ENCODE results near the gene ZC3HAV1. TPM values are rescaled to one million over a fixed set of nuclear protein-coding genes. Genes with fewer than 3 reads are reported as not detected.

Gene ZC3HAV1
- total and polyA plus RNA-seq, 9 of the 15 experiments (the other 6 are each of a cell fraction or from before 2014, with no cell fraction given): 11.9 to 40.5 (median 23.9) TPM

DNA sequence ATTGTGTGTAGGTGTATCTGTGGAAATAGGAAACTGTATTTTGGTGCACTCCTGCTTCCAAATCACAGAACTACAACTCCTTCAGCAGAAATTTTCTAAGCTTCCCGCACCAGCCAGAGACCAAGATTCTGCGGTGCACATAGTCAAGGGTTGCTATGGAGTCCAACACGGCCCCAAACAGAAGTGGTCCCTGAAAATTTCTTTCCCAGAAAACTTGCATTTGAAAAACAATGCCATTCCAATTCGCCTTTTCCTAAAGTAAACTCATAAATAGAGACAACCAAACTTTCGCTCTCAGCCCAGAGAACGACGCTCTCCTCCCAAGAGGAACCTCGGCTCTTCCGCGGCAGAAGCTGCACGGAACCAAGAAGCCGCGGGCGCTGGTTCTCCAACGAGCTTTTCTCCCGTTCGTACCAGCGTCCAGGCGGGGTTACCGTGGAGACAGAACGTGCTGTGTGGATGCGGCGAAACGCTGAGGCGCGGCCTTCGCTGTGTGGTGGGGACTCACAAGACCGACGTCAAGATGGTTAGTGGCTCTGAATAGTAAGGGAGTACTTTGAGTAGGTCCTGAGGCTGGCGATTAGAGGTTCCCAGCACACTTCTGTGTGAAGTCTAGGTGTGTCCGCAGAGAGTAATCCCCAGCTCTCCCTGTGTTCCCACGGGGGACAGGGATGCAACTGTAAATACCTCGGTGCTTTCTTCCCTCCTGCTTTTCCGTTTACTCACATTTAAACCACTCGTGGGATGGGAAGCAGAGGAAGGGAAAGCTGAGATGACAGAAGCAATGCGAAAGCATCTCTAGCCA, 24.0 kb upstream of the ZC3HAV1 start (continued):
- TF ChIP-seq, protein P1, sequence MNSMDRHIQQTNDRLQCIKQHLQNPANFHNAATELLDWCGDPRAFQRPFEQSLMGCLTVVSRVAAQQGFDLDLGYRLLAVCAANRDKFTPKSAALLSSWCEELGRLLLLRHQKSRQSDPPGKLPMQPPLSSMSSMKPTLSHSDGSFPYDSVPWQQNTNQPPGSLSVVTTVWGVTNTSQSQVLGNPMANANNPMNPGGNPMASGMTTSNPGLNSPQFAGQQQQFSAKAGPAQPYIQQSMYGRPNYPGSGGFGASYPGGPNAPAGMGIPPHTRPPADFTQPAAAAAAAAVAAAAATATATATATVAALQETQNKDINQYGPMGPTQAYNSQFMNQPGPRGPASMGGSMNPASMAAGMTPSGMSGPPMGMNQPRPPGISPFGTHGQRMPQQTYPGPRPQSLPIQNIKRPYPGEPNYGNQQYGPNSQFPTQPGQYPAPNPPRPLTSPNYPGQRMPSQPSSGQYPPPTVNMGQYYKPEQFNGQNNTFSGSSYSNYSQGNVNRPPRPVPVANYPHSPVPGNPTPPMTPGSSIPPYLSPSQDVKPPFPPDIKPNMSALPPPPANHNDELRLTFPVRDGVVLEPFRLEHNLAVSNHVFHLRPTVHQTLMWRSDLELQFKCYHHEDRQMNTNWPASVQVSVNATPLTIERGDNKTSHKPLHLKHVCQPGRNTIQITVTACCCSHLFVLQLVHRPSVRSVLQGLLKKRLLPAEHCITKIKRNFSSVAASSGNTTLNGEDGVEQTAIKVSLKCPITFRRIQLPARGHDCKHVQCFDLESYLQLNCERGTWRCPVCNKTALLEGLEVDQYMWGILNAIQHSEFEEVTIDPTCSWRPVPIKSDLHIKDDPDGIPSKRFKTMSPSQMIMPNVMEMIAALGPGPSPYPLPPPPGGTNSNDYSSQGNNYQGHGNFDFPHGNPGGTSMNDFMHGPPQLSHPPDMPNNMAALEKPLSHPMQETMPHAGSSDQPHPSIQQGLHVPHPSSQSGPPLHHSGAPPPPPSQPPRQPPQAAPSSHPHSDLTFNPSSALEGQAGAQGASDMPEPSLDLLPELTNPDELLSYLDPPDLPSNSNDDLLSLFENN (IDR thresholded peaks at IDR 0.05; ENCODE audit: low read depth in 2 of 2, low read length in 2 of 2): peak in 1 of 2 experiments; percentile 58; a peak in 2 of 4 replicates
- TF ChIP-seq SRSF7 (optimal IDR thresholded peaks at IDR 0.05; ENCODE audit: low read depth, low read length): no peak
- TF ChIP-seq POLR2A (conservative IDR thresholded peaks at IDR 0.05): peak; percentile 82
- TF ChIP-seq FUS (optimal IDR thresholded peaks at IDR 0.05; ENCODE audit: low read depth, low read length): no peak
- TF ChIP-seq ZKSCAN1 (IDR thresholded peaks at IDR 0.05; ENCODE audit: low read depth, low read length): peak; percentile 77
- TF ChIP-seq JUN (IDR thresholded peaks at IDR 0.05; ENCODE audit: borderline replicate concordance, low read depth, low read length): peak; percentile 83; the same call in 1 of the 2 replicates
- peak; percentile 88; the same call in 1 of the 2 replicates for TF ChIP-seq JUN (CRISPR knock-in tag; IDR thresholded peaks at IDR 0.05; ENCODE audit: borderline replicate concordance)
- peak; percentile 68 to 96 for TF ChIP-seq MAZ (CRISPR knock-in tag; conservative IDR thresholded peaks at IDR 0.05 in 1 of 2, IDR thresholded peaks at IDR 0.05 in 1 of 2)
- peak; percentile 66; the same call in 1 of the 2 replicates for TF ChIP-seq MEF2D (tag; conservative IDR thresholded peaks at IDR 0.05; ENCODE audit: low read depth)
- TF ChIP-seq, protein P2, sequence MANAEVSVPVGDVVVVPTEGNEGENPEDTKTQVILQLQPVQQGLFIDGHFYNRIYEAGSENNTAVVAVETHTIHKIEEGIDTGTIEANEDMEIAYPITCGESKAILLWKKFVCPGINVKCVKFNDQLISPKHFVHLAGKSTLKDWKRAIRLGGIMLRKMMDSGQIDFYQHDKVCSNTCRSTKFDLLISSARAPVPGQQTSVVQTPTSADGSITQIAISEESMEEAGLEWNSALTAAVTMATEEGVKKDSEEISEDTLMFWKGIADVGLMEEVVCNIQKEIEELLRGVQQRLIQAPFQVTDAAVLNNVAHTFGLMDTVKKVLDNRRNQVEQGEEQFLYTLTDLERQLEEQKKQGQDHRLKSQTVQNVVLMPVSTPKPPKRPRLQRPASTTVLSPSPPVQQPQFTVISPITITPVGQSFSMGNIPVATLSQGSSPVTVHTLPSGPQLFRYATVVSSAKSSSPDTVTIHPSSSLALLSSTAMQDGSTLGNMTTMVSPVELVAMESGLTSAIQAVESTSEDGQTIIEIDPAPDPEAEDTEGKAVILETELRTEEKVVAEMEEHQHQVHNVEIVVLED (CRISPR knock-in tag; IDR thresholded peaks at IDR 0.05): peak; percentile 95
- no peak for TF ChIP-seq ZNF57 (CRISPR knock-in tag; IDR thresholded peaks at IDR 0.05)
- TF ChIP-seq, protein P3, sequence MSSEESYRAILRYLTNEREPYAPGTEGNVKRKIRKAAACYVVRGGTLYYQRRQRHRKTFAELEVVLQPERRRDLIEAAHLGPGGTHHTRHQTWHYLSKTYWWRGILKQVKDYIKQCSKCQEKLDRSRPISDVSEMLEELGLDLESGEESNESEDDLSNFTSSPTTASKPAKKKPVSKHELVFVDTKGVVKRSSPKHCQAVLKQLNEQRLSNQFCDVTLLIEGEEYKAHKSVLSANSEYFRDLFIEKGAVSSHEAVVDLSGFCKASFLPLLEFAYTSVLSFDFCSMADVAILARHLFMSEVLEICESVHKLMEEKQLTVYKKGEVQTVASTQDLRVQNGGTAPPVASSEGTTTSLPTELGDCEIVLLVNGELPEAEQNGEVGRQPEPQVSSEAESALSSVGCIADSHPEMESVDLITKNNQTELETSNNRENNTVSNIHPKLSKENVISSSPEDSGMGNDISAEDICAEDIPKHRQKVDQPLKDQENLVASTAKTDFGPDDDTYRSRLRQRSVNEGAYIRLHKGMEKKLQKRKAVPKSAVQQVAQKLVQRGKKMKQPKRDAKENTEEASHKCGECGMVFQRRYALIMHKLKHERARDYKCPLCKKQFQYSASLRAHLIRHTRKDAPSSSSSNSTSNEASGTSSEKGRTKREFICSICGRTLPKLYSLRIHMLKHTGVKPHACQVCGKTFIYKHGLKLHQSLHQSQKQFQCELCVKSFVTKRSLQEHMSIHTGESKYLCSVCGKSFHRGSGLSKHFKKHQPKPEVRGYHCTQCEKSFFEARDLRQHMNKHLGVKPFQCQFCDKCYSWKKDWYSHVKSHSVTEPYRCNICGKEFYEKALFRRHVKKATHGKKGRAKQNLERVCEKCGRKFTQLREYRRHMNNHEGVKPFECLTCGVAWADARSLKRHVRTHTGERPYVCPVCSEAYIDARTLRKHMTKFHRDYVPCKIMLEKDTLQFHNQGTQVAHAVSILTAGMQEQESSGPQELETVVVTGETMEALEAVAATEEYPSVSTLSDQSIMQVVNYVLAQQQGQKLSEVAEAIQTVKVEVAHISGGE (CRISPR knock-in tag; IDR thresholded peaks at IDR 0.05): peak; percentile 97 to 99 (median 99)
- TF ChIP-seq PTBP1 (IDR thresholded peaks at IDR 0.05; ENCODE audit: low read depth, low read length): peak; percentile 83; the same call in 1 of the 2 replicates
- no peak; the same call in 1 of the 2 replicates for TF ChIP-seq NCOR1 (IDR thresholded peaks at IDR 0.05)
- TF ChIP-seq ZNF561 (CRISPR knock-in tag; conservative IDR thresholded peaks at IDR 0.05): no peak
- no peak for TF ChIP-seq ZNF212 (CRISPR knock-in tag; IDR thresholded peaks at IDR 0.05)

All from K562 (cell line).